DMS153 treated with DMSO at 0.1 percent for 48 hours (cell line): Measurements from ENCODE around the gene RAC3.

ENCODE experiments used
- DNase-seq: peaks from one replicate; lab custom pipeline; 2025; ENCODE audit not compliant: unreplicated experiment; lab: John Stamatoyannopoulos, UW

Gene RAC3

GRCh38 chr17:82011617-82012187 is 19.8 kb upstream of the RAC3 start:
- no peak for DNase-seq

- no peak for DNase-seq
Measured at GRCh38 chr17:82012261-82012639, 19.2 kb upstream of the RAC3 start.

GRCh38 chr17:82012640-82013295 is 18.7 kb upstream of the RAC3 start:
- peak; percentile 21 for DNase-seq

- no peak for DNase-seq
Measured at GRCh38 chr17:82013341-82013740, 18.1 kb upstream of the RAC3 start.

GRCh38 chr17:82013772-82014321 is 17.6 kb upstream of the RAC3 start:
- DNase-seq, result no peak

- no peak for DNase-seq
Measured at GRCh38 chr17:82014432-82014831, 17.0 kb upstream of the RAC3 start.

GRCh38 chr17:82014971-82015310 is 16.5 kb upstream of the RAC3 start:
- no peak for DNase-seq

- DNase-seq, result no peak
Measured at GRCh38 chr17:82015311-82015971, 16.0 kb upstream of the RAC3 start.

- DNase-seq, result no peak
Measured at GRCh38 chr17:82016061-82016874, 15.2 kb upstream of the RAC3 start.

- DNase-seq, result no peak
Measured at GRCh38 chr17:82016875-82017459, 14.5 kb upstream of the RAC3 start.

- DNase-seq, result no peak
Measured at GRCh38 chr17:82017612-82018151, 13.8 kb upstream of the RAC3 start.

GRCh38 chr17:82018152-82018988 is 13.1 kb upstream of the RAC3 start:
- no peak for DNase-seq

- DNase-seq, result no peak
Measured at GRCh38 chr17:82018989-82019689, 12.3 kb upstream of the RAC3 start.

GRCh38 chr17:82019690-82020571 is 11.5 kb upstream of the RAC3 start:
- DNase-seq, result peak; percentile 15

GRCh38 chr17:82020572-82021106 is 10.8 kb upstream of the RAC3 start:
- no peak for DNase-seq

GRCh38 chr17:82021107-82021899 is 10.2 kb upstream of the RAC3 start:
- peak; percentile 48 for DNase-seq

- DNase-seq, result no peak
Measured at GRCh38 chr17:82021900-82022309, 9.6 kb upstream of the RAC3 start.
